Measurements from ENCODE around the gene FARP2. TPM values are rescaled to one million over a fixed set of nuclear protein-coding genes. Genes with fewer than 3 reads are reported as not detected.

The FARP2 gene
- total and polyA plus RNA-seq, 2 of the 13 experiments (the other 11 are each of a cell fraction or from before 2014, with no cell fraction given) = 28.0 to 45.4 TPM

DNA sequence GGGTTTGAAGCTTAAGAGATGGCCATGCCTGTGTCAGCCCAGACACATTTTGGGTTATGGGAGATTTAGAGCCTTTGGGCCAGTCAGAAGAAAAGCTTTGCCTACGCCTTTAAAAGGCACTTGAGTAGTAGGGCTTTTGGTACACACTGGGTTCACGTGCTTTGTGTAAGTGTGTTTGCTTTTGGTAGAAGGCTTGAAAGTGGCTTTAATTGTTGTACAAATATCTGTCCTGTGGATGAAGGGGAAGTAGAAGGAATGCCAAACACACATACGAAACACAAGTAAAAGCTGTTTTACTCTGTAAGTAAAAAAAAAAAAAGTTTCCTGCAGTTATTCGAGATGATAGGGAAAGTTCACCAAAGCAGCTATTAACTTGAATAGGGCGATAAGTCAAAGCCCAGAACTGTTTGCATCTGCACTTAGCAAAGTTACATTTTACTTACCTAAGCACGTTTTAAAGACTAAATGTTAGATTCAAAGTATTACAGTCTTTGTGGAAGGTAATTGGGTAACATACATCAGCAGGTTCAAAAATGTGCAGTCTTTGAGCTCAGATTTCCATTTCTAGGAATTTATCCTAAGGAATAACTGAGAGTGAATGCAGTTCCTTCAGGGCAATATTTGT, 76.9 kb downstream of the FARP2 start (continued):
- TF ChIP-seq ONECUT2 (CRISPR knock-in tag; IDR thresholded peaks at IDR 0.05) (no peak), HOXD1 (CRISPR knock-in tag; IDR thresholded peaks at IDR 0.05) (peak; percentile 73; the same call in 1 of the 2 replicates), IKZF1 (IDR thresholded peaks at IDR 0.05) (no peak), ZNF703 (CRISPR knock-in tag; IDR thresholded peaks at IDR 0.05; ENCODE audit: borderline replicate concordance) (no peak), BCL6 (CRISPR knock-in tag; IDR thresholded peaks at IDR 0.05) (peak; percentile 99), THAP11 (CRISPR knock-in tag; IDR thresholded peaks at IDR 0.05) (peak; percentile 66; the same call in 1 of the 2 replicates), MEIS1 (CRISPR knock-in tag; IDR thresholded peaks at IDR 0.05; ENCODE audit: borderline replicate concordance) (no peak), KAT2B (IDR thresholded peaks at IDR 0.05; ENCODE audit: borderline replicate concordance, low read depth, low read length) (no peak), PHF8 (CRISPR knock-in tag; IDR thresholded peaks at IDR 0.05) (no peak), ZNF260 (CRISPR knock-in tag; IDR thresholded peaks at IDR 0.05; ENCODE audit: borderline replicate concordance, low read depth) (no peak), ZNF615 (CRISPR knock-in tag; IDR thresholded peaks at IDR 0.05; ENCODE audit: borderline replicate concordance) (no peak), ZNF34 (CRISPR knock-in tag; IDR thresholded peaks at IDR 0.05; ENCODE audit: borderline replicate concordance) (no peak; the same call in 1 of the 2 replicates)
- TF ChIP-seq, protein P1, sequence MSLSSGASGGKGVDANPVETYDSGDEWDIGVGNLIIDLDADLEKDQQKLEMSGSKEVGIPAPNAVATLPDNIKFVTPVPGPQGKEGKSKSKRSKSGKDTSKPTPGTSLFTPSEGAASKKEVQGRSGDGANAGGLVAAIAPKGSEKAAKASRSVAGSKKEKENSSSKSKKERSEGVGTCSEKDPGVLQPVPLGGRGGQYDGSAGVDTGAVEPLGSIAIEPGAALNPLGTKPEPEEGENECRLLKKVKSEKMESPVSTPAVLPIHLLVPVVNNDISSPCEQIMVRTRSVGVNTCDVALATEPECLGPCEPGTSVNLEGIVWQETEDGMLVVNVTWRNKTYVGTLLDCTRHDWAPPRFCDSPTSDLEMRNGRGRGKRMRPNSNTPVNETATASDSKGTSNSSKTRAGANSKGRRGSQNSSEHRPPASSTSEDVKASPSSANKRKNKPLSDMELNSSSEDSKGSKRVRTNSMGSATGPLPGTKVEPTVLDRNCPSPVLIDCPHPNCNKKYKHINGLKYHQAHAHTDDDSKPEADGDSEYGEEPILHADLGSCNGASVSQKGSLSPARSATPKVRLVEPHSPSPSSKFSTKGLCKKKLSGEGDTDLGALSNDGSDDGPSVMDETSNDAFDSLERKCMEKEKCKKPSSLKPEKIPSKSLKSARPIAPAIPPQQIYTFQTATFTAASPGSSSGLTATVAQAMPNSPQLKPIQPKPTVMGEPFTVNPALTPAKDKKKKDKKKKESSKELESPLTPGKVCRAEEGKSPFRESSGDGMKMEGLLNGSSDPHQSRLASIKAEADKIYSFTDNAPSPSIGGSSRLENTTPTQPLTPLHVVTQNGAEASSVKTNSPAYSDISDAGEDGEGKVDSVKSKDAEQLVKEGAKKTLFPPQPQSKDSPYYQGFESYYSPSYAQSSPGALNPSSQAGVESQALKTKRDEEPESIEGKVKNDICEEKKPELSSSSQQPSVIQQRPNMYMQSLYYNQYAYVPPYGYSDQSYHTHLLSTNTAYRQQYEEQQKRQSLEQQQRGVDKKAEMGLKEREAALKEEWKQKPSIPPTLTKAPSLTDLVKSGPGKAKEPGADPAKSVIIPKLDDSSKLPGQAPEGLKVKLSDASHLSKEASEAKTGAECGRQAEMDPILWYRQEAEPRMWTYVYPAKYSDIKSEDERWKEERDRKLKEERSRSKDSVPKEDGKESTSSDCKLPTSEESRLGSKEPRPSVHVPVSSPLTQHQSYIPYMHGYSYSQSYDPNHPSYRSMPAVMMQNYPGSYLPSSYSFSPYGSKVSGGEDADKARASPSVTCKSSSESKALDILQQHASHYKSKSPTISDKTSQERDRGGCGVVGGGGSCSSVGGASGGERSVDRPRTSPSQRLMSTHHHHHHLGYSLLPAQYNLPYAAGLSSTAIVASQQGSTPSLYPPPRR (CRISPR knock-in tag; IDR thresholded peaks at IDR 0.05; ENCODE audit: borderline replicate concordance) = peak; percentile 89; the same call in 1 of the 2 replicates
- TF ChIP-seq, protein P2, sequence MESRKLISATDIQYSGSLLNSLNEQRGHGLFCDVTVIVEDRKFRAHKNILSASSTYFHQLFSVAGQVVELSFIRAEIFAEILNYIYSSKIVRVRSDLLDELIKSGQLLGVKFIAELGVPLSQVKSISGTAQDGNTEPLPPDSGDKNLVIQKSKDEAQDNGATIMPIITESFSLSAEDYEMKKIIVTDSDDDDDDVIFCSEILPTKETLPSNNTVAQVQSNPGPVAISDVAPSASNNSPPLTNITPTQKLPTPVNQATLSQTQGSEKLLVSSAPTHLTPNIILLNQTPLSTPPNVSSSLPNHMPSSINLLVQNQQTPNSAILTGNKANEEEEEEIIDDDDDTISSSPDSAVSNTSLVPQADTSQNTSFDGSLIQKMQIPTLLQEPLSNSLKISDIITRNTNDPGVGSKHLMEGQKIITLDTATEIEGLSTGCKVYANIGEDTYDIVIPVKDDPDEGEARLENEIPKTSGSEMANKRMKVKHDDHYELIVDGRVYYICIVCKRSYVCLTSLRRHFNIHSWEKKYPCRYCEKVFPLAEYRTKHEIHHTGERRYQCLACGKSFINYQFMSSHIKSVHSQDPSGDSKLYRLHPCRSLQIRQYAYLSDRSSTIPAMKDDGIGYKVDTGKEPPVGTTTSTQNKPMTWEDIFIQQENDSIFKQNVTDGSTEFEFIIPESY (CRISPR knock-in tag; IDR thresholded peaks at IDR 0.05) = peak; percentile 20; the same call in 1 of the 2 replicates
- TF ChIP-seq, protein P3, sequence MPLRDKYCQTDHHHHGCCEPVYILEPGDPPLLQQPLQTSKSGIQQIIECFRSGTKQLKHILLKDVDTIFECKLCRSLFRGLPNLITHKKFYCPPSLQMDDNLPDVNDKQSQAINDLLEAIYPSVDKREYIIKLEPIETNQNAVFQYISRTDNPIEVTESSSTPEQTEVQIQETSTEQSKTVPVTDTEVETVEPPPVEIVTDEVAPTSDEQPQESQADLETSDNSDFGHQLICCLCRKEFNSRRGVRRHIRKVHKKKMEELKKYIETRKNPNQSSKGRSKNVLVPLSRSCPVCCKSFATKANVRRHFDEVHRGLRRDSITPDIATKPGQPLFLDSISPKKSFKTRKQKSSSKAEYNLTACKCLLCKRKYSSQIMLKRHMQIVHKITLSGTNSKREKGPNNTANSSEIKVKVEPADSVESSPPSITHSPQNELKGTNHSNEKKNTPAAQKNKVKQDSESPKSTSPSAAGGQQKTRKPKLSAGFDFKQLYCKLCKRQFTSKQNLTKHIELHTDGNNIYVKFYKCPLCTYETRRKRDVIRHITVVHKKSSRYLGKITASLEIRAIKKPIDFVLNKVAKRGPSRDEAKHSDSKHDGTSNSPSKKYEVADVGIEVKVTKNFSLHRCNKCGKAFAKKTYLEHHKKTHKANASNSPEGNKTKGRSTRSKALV (CRISPR knock-in tag; IDR thresholded peaks at IDR 0.05) = peak; percentile 38; the same call in 1 of the 2 replicates
- TF ChIP-seq, protein P4, sequence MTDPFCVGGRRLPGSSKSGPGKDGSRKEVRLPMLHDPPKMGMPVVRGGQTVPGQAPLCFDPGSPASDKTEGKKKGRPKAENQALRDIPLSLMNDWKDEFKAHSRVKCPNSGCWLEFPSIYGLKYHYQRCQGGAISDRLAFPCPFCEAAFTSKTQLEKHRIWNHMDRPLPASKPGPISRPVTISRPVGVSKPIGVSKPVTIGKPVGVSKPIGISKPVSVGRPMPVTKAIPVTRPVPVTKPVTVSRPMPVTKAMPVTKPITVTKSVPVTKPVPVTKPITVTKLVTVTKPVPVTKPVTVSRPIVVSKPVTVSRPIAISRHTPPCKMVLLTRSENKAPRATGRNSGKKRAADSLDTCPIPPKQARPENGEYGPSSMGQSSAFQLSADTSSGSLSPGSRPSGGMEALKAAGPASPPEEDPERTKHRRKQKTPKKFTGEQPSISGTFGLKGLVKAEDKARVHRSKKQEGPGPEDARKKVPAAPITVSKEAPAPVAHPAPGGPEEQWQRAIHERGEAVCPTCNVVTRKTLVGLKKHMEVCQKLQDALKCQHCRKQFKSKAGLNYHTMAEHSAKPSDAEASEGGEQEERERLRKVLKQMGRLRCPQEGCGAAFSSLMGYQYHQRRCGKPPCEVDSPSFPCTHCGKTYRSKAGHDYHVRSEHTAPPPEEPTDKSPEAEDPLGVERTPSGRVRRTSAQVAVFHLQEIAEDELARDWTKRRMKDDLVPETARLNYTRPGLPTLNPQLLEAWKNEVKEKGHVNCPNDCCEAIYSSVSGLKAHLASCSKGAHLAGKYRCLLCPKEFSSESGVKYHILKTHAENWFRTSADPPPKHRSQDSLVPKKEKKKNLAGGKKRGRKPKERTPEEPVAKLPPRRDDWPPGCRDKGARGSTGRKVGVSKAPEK (CRISPR knock-in tag; IDR thresholded peaks at IDR 0.05; ENCODE audit: borderline replicate concordance) = no peak

Measured in HepG2 (cell line).